Measurements from ENCODE around the gene DKKL1.

The DKKL1 gene

DNA sequence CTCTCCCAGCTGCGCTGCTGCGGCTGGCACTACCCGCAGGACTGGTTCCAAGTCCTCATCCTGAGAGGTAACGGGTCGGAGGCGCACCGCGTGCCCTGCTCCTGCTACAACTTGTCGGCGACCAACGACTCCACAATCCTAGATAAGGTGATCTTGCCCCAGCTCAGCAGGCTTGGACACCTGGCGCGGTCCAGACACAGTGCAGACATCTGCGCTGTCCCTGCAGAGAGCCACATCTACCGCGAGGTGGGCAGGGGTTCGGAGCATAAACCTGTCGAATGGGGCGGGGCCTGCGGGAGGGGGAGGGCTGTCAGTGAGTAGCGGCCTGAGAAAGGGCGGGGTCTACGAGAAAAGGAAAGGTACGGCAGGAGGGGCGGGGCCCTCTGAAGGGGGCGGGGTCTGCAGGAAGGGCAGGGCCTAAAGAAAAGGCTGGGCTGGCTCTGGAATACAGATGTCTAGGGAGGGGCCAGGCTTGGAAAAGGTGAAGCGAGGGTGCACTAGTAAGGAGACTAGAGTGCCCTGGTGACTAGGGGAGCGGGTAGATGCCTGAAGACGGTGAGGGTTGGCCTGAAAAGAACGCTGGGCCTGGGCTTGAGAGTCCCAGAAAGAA, 24.9 kb upstream of the DKKL1 start:
- peak overlapping the region; percentile 43 for H3K4me3 ChIP-seq (ENCODE audit: low read length)
- TF ChIP-seq CTCF (IDR thresholded peaks at IDR 0.05; ENCODE audit: insufficient read depth, low read depth, low read length, missing control alignments) = no peak
- DNase-seq (ENCODE audit: low read depth) = peak; percentile 94

DNA sequence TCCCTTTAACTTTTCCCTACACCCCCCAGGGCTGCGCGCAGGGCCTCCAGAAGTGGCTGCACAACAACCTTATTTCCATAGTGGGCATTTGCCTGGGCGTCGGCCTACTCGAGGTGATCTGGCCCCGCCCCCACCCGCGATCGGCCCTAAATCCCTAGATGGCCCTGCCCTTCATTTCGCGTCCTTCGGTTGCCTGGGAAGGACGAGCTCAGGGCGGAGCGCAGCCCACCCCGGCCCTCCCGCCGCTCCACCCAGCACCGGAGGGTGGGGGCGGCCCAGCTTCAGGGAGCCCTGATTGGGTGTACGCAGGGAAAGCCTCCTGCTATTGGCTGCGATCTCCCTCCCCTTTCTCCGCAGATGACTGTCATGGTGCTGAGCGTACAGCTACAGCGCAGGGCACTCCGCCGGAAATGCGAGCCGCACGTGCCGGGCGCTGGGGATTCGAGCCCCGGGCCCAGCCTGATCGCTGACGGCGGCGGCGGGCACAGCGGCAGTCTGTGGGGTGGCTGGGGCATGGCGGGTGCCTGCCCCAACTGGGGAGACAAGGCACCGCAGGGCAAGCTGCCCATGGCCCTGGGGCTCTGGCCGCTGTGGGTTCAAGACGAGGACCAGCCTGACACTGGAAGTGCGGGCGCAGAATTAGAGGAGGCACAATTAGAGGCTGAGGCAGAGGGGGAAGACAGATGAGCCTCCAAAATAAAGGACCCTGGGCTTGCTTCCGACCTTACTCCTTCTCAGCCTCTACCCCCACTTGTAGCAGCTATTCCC, 24.2 kb upstream of the DKKL1 start:
- peak overlapping the region; percentile 43 for H3K4me3 ChIP-seq (ENCODE audit: low read length)
- DNase-seq (ENCODE audit: low read depth) = peak; percentile 92
- no peak for TF ChIP-seq CTCF (IDR thresholded peaks at IDR 0.05; ENCODE audit: insufficient read depth, low read depth, low read length, missing control alignments)

- TF ChIP-seq CTCF (IDR thresholded peaks at IDR 0.05; ENCODE audit: insufficient read depth, low read depth, low read length, missing control alignments) = no peak
- peak; percentile 14 for DNase-seq (ENCODE audit: low read depth)
- peak overlapping the region; percentile 43 for H3K4me3 ChIP-seq (ENCODE audit: low read length)
Measured at GRCh38 chr19:49340069-49340864, 23.4 kb upstream of the DKKL1 start.

- no peak for DNase-seq (ENCODE audit: low read depth)
- H3K4me3 ChIP-seq (ENCODE audit: low read length) = no peak overlapping the region
- no peak for TF ChIP-seq CTCF (IDR thresholded peaks at IDR 0.05; ENCODE audit: insufficient read depth, low read depth, low read length, missing control alignments)
Measured at GRCh38 chr19:49340865-49341718, 22.6 kb upstream of the DKKL1 start.

DNA sequence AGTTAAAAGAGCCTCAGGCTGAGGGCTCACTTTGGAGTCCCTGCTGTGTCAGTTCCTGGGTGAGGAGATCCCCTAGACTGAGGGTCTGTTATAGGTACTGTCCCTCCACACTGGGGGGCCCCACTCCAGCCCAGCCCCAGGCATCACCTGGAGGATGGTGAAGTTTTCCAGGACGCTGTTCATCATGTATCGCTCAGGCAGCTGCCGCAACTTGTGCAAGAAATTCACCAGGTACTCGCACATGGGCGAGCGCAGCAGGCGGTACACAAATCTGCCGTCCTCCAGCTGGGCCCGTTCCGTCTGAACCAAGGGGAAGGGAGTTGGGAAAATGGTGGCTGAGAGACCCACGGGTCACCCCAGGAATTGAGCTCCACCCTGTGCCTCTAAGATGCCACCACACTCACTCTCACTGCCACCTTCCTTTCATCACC, 21.4 kb upstream of the DKKL1 start:
- no peak for DNase-seq (ENCODE audit: low read depth)
- no peak for TF ChIP-seq CTCF (IDR thresholded peaks at IDR 0.05; ENCODE audit: insufficient read depth, low read depth, low read length, missing control alignments)

DNA sequence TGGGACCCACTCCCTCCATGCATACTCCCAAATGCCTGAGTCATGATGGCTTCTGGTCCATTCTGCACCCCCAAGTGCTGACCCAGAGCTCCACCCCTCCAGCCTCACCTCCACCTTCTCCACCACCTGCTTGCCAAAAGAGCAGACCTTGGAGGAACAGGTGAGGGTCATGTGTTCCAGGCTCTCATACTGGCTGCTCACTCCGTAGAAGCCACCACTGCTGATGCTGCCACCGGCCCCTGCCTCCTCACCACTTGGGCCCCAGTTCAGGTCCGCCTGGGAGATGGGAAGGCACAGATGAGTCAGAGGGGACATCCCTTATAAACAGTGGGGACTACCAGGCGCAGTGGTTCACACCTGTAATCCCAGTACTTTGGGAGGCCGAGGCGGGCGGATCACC, 20.6 kb upstream of the DKKL1 start:
- no peak for DNase-seq (ENCODE audit: low read depth)
- no peak for TF ChIP-seq CTCF (IDR thresholded peaks at IDR 0.05; ENCODE audit: insufficient read depth, low read depth, low read length, missing control alignments)
- no peak overlapping the region for H3K4me3 ChIP-seq (ENCODE audit: low read length)

More for the DNA sequence above, 21.4 kb upstream of the DKKL1 start:
- H3K4me3 ChIP-seq (ENCODE audit: low read length) = no peak overlapping the region

Data from epithelial cell of esophagus (primary cell).